Transverse colon (tissue), 3 donors: Measurements from ENCODE around the gene GALNT10.

Experiments
- CTCF ChIP-seq, 5 experiments: fragments of 200-600 bp in 3 of 5; fragments of 450-650 bp in 2 of 5; sonication (generic) in 3 of 5; IDR thresholded peaks; 1 replicate in 2 of 5; 2 replicates in 3 of 5; pipeline ENCODE4 v1.5.1; 2016 to 2017; ENCODE audit warnings: antibody characterized with exemption in 5 of 5, inconsistent platforms in 3 of 5, mild to moderate bottlenecking in 2 of 5, moderate library complexity in 1 of 5
- POLR2A ChIP-seq: fragments of 450-650 bp; IDR thresholded peaks from one replicate; pipeline ENCODE4 v1.6.1; 2016; ENCODE audit warnings: antibody characterized with exemption, mild to moderate bottlenecking, moderate library complexity

- TF ChIP-seq CTCF (IDR thresholded peaks at IDR 0.05): no peak
- TF ChIP-seq POLR2A: no peak
These were observed 219.5 kb downstream of the GALNT10 start for GRCh38 chr5:154410008-154410407.
